ENCODE measurements around the gene PPP2R5D. TPM values are rescaled to one million over a fixed set of nuclear protein-coding genes. Genes with fewer than 3 reads are reported as not detected.

The PPP2R5D gene
- total and polyA plus RNA-seq, 4 experiments from 2014 or later: 22.3 to 38.0 (median 33.7) TPM

GRCh38 chr6:42969431-42969830, 14.9 kb upstream of the PPP2R5D start:
- peaks cover 14% of the 10 kb centered on the region for H3K36me3 ChIP-seq (ENCODE audit: insufficient read depth, low read length)
- H3K9me3 Mint-ChIP-seq: no peaks in the 10 kb centered on the region
- H3K9me3 ChIP-seq (ENCODE audit: control insufficient read depth in 1 of 2, low read length in 2 of 2): no peaks in the 10 kb centered on the region
- peaks cover 1 to 9% (median 5%) of the 10 kb centered on the region in 4 donors for H3K4me1 Mint-ChIP-seq
- intact Hi-C loops (cut with micrococcal nuclease): no loop called here
- DNase-seq: no peak
- ChIA-PET POLR2A (ENCODE audit: partially characterized antibody) (interaction anchor here (2.5 kb wide), 1 partner anchor 10 kb away, joined by 12 read pairs; the partner anchor contains the start of gene PEX6), CTCF (ENCODE audit: partially characterized antibody) (no interaction called here)
- H3K4me3 Mint-ChIP-seq: no peak overlapping the region
- H3K27ac ChIP-seq (ENCODE audit: low read depth, low read length): no peak overlapping the region
- H3K36me3 Mint-ChIP-seq: peaks cover 16 to 40% of the 10 kb centered on the region in 2 donors
- H3K27me3 Mint-ChIP-seq: no peaks in the 10 kb centered on the region
- H3K27me3 ChIP-seq (ENCODE audit: insufficient read depth, low read length): no peaks in the 10 kb centered on the region
- H3K4me3 ChIP-seq (ENCODE audit: low read length in 2 of 2): no peak overlapping the region
- no peak overlapping the region for H3K27ac Mint-ChIP-seq
- no peaks in the 10 kb centered on the region for H3K4me1 ChIP-seq (ENCODE audit: insufficient read depth, low read length)

GRCh38 chr6:42969934-42970333, 14.4 kb upstream of the PPP2R5D start:
- Mint-ChIP-seq H3K27me3 (no peaks in the 10 kb centered on the region), H3K4me3 (no peak overlapping the region), H3K36me3 (peaks cover 13 to 35% of the 10 kb centered on the region in 2 donors), H3K27ac (peak overlapping the region in 2 of 7 donors; percentile 24 to 29), H3K4me1 (peaks cover 2 to 11% (median 5%) of the 10 kb centered on the region in 4 donors), H3K9me3 (no peaks in the 10 kb centered on the region)
- no peak overlapping the region for H3K27ac ChIP-seq (ENCODE audit: low read depth, low read length)
- no peaks in the 10 kb centered on the region for H3K9me3 ChIP-seq (ENCODE audit: control insufficient read depth in 1 of 2, low read length in 2 of 2)
- no peak for DNase-seq
- CTCF ChIA-PET (ENCODE audit: partially characterized antibody): no interaction called here
- H3K4me3 ChIP-seq (ENCODE audit: low read length in 2 of 2): no peak overlapping the region
- intact Hi-C loops (cut with micrococcal nuclease): no loop called here
- POLR2A ChIA-PET (ENCODE audit: partially characterized antibody): interaction anchor here (1.7 to 2.5 kb wide), 2 partner anchors 9 to 14 kb away, joined by 7 to 12 read pairs; partner anchors contain the start of genes PEX6 and PPP2R5D
- peaks cover 11% of the 10 kb centered on the region for H3K36me3 ChIP-seq (ENCODE audit: insufficient read depth, low read length)
- peaks cover 2% of the 10 kb centered on the region for H3K4me1 ChIP-seq (ENCODE audit: insufficient read depth, low read length)
- H3K27me3 ChIP-seq (ENCODE audit: insufficient read depth, low read length): no peaks in the 10 kb centered on the region

GRCh38 chr6:42970871-42971612, 13.3 kb upstream of the PPP2R5D start:
- Mint-ChIP-seq H3K36me3 (peaks cover 9 to 24% of the 10 kb centered on the region in 2 donors), H3K27me3 (no peaks in the 10 kb centered on the region), H3K9me3 (no peaks in the 10 kb centered on the region), H3K27ac (peak overlapping the region in 1 of 7 donors; percentile 16), H3K4me3 (no peak overlapping the region), H3K4me1 (peaks cover 3 to 18% (median 9%) of the 10 kb centered on the region in 4 donors)
- DNase-seq: no peak
- Histone ChIP-seq H3K4me1 (ENCODE audit: insufficient read depth, low read length) (peaks cover 13% of the 10 kb centered on the region), H3K4me3 (ENCODE audit: low read length in 2 of 2) (no peak overlapping the region), H3K9me3 (ENCODE audit: control insufficient read depth in 1 of 2, low read length in 2 of 2) (no peaks in the 10 kb centered on the region), H3K36me3 (ENCODE audit: insufficient read depth, low read length) (peaks cover 11% of the 10 kb centered on the region), H3K27ac (ENCODE audit: low read depth, low read length) (no peak overlapping the region), H3K27me3 (ENCODE audit: insufficient read depth, low read length) (no peaks in the 10 kb centered on the region)
- POLR2A ChIA-PET (ENCODE audit: partially characterized antibody): interaction anchor here (0.5 to 2.5 kb wide), 6 partner anchors 8 to 145 kb away, joined by 3 to 12 read pairs (median 5); partner anchors contain the start of genes GNMT, KLHDC3, MEA1 and PEX6
- CTCF ChIA-PET (ENCODE audit: partially characterized antibody): no interaction called here
- intact Hi-C loops (cut with micrococcal nuclease): no loop called here

- ChIA-PET CTCF (ENCODE audit: partially characterized antibody) (no interaction called here), POLR2A (ENCODE audit: partially characterized antibody) (interaction anchor here (1.0 to 2.5 kb wide), 5 partner anchors 7 to 42 kb away, joined by 3 to 12 read pairs (median 5); partner anchors contain the start of genes GNMT, PEX6 and PPP2R5D)
- H3K4me3 ChIP-seq (ENCODE audit: low read length in 2 of 2): no peak overlapping the region
- H3K4me1 ChIP-seq (ENCODE audit: insufficient read depth, low read length): peaks cover 21% of the 10 kb centered on the region
- Mint-ChIP-seq H3K9me3 (no peaks in the 10 kb centered on the region), H3K4me3 (no peak overlapping the region), H3K27ac (no peak overlapping the region), H3K4me1 (peaks cover 7 to 26% (median 12%) of the 10 kb centered on the region in 4 donors), H3K36me3 (peaks cover 11 to 19% of the 10 kb centered on the region in 2 donors), H3K27me3 (no peaks in the 10 kb centered on the region)
- intact Hi-C loops (cut with micrococcal nuclease): no loop called here
- no peaks in the 10 kb centered on the region for H3K9me3 ChIP-seq (ENCODE audit: control insufficient read depth in 1 of 2, low read length in 2 of 2)
- no peak overlapping the region for H3K27ac ChIP-seq (ENCODE audit: low read depth, low read length)
- H3K27me3 ChIP-seq (ENCODE audit: insufficient read depth, low read length): no peaks in the 10 kb centered on the region
- peaks cover 11% of the 10 kb centered on the region for H3K36me3 ChIP-seq (ENCODE audit: insufficient read depth, low read length)
- DNase-seq: no peak
Observed at GRCh38 chr6:42971746-42972327, 12.5 kb upstream of the PPP2R5D start.

- CTCF ChIA-PET (ENCODE audit: partially characterized antibody): no interaction called here
- POLR2A ChIA-PET (ENCODE audit: partially characterized antibody): interaction anchor here (0.7 to 2.6 kb wide), 4 partner anchors 10 to 58 kb away, joined by 4 to 8 read pairs (median 5); partner anchors contain the start of genes CNPY3 and PPP2R5D
- peaks cover 37% of the 10 kb centered on the region for H3K4me1 ChIP-seq (ENCODE audit: insufficient read depth, low read length)
- no peak overlapping the region for H3K4me3 ChIP-seq (ENCODE audit: low read length in 2 of 2)
- Mint-ChIP-seq H3K9me3 (no peaks in the 10 kb centered on the region), H3K4me1 (peaks cover 13 to 38% (median 23%) of the 10 kb centered on the region in 4 donors), H3K27me3 (no peaks in the 10 kb centered on the region), H3K27ac (peak overlapping the region in 5 of 7 donors; percentile 14 to 65 (median 37)), H3K36me3 (peaks cover 10 to 19% of the 10 kb centered on the region in 2 donors), H3K4me3 (no peak overlapping the region)
- no peaks in the 10 kb centered on the region for H3K9me3 ChIP-seq (ENCODE audit: control insufficient read depth in 1 of 2, low read length in 2 of 2)
- H3K27ac ChIP-seq (ENCODE audit: low read depth, low read length): no peak overlapping the region
- H3K36me3 ChIP-seq (ENCODE audit: insufficient read depth, low read length): peaks cover 6% of the 10 kb centered on the region
- no peak for DNase-seq
- intact Hi-C loops (cut with micrococcal nuclease): no loop called here
- H3K27me3 ChIP-seq (ENCODE audit: insufficient read depth, low read length): no peaks in the 10 kb centered on the region
Observed at GRCh38 chr6:42973926-42974325, 10.4 kb upstream of the PPP2R5D start.

- no peak overlapping the region for H3K4me3 Mint-ChIP-seq
- Histone ChIP-seq H3K9me3 (ENCODE audit: control insufficient read depth in 1 of 2, low read length in 2 of 2) (no peaks in the 10 kb centered on the region), H3K27me3 (ENCODE audit: insufficient read depth, low read length) (no peaks in the 10 kb centered on the region), H3K4me3 (ENCODE audit: low read length in 2 of 2) (no peak overlapping the region), H3K4me1 (ENCODE audit: insufficient read depth, low read length) (peaks cover 43% of the 10 kb centered on the region), H3K36me3 (ENCODE audit: insufficient read depth, low read length) (no peaks in the 10 kb centered on the region), H3K27ac (ENCODE audit: low read depth, low read length) (no peak overlapping the region)
- no peaks in the 10 kb centered on the region for H3K27me3 Mint-ChIP-seq
- H3K27ac Mint-ChIP-seq: peak overlapping the region in 4 of 7 donors; percentile 22 to 73 (median 68)
- peaks cover 21 to 45% (median 33%) of the 10 kb centered on the region in 4 donors for H3K4me1 Mint-ChIP-seq
- no peaks in the 10 kb centered on the region for H3K9me3 Mint-ChIP-seq
- DNase-seq: no peak
- POLR2A ChIA-PET (ENCODE audit: partially characterized antibody): interaction anchor here (0.9 to 2.6 kb wide), 6 partner anchors 9 to 79 kb away, joined by 3 to 10 read pairs (median 6); partner anchors contain the start of genes CNPY3, CUL7, KLHDC3 and PPP2R5D
- H3K36me3 Mint-ChIP-seq: peaks cover 7 to 22% of the 10 kb centered on the region in 2 donors
- intact Hi-C loops (cut with micrococcal nuclease): no loop called here
- CTCF ChIA-PET (ENCODE audit: partially characterized antibody): interaction anchor here (0.7 to 1.2 kb wide), 5 partner anchors 9 to 168 kb away, joined by 3 read pairs; partner anchors contain the start of gene CNPY3
Observed at GRCh38 chr6:42974919-42975505, 9.4 kb upstream of the PPP2R5D start.
